CD14-positive monocyte (primary cell): ENCODE results near the gene C20orf173. TPM values are rescaled to one million over a fixed set of nuclear protein-coding genes. Genes with fewer than 3 reads are reported as not detected.

Experiments
- DNase-seq, 3 donors: peaks; one replicate each; pipeline ENCODE4 v3.0.0-alpha.2; 2011 to 2022
- H2AFZ ChIP-seq: 2 replicates; pipeline ENCODE4 v1.6.0; 2012; ENCODE audit warnings: mild to moderate bottlenecking, low read depth, low read length, inconsistent platforms; ENCODE audit not compliant: insufficient read depth, poor library complexity, severe bottlenecking
- H3K27ac ChIP-seq, 2 donors: 1 replicate in 1 of 2; 2 replicates in 1 of 2; pipeline ENCODE4 v1.5.1; 2012 to 2013; ENCODE audit warnings: low read length in 2 of 2, control low read depth in 1 of 2, inconsistent platforms in 1 of 2, low read depth in 1 of 2, mild to moderate bottlenecking in 1 of 2
- H3K27me3 ChIP-seq, 2 donors: one replicate each; pipeline versions ENCODE4 v1.6.0 to v1.6.1; 2011 to 2013; ENCODE audit warnings: low read length in 2 of 2; ENCODE audit not compliant: control insufficient read depth in 2 of 2, insufficient read depth in 2 of 2
- H3K36me3 ChIP-seq, 2 donors: replicated peaks in 1 of 2; 1 replicate in 1 of 2; 2 replicates in 1 of 2; pipeline versions ENCODE4 v1.5.1 to v1.6.1; 2012 to 2013; ENCODE audit warnings: low read length in 2 of 2, control low read depth in 1 of 2, inconsistent platforms in 1 of 2, mild to moderate bottlenecking in 1 of 2; ENCODE audit not compliant: insufficient read depth in 2 of 2, control insufficient read depth in 1 of 2
- H3K4me1 ChIP-seq, 2 donors: 1 replicate in 1 of 2; 2 replicates in 1 of 2; pipeline versions ENCODE4 v1.5.1 to v1.6.1; 2012 to 2013; ENCODE audit warnings: low read length in 2 of 2, control low read depth in 1 of 2, inconsistent platforms in 1 of 2, mild to moderate bottlenecking in 1 of 2, moderate library complexity in 1 of 2; ENCODE audit not compliant: insufficient read depth in 2 of 2, control insufficient read depth in 1 of 2
- H3K4me2 ChIP-seq: replicated peaks from 2 replicates; pipeline ENCODE3; 2012; ENCODE audit warnings: low read length, moderate library complexity, mild to moderate bottlenecking; ENCODE audit not compliant: poor library complexity, severe bottlenecking; ENCODE audit errors: extremely low read depth
- H3K4me3 ChIP-seq, 3 experiments: fragments of 200-600 bp in 1 of 3; sonication (generic) in 1 of 3; replicated peaks in 1 of 3; 1 replicate in 2 of 3; 2 replicates in 1 of 3; pipeline ENCODE4 v1.5.1; 2011 to 2013; ENCODE audit warnings: low read length in 3 of 3, mild to moderate bottlenecking in 3 of 3, control low read depth in 2 of 3, low read depth in 2 of 3, inconsistent platforms in 1 of 3, moderate library complexity in 1 of 3
- H3K79me2 ChIP-seq: 2 replicates; pipeline ENCODE4 v1.6.0; 2012; ENCODE audit warnings: mild to moderate bottlenecking, control low read depth, inconsistent platforms, low read length, moderate library complexity; ENCODE audit not compliant: insufficient read depth
- H3K9ac ChIP-seq: 2 replicates; pipeline ENCODE4 v1.6.0; 2017; ENCODE audit warnings: low read length, mild to moderate bottlenecking; ENCODE audit not compliant: insufficient read depth, poor library complexity, severe bottlenecking
- H3K9me3 ChIP-seq, 2 donors: replicated peaks in 1 of 2; 1 replicate in 1 of 2; 2 replicates in 1 of 2; pipeline versions ENCODE4 v1.5.1 to v1.6.1; 2012 to 2013; ENCODE audit warnings: low read length in 2 of 2, control low read depth in 1 of 2; ENCODE audit not compliant: control insufficient read depth in 1 of 2, insufficient read depth in 1 of 2
- H4K20me1 ChIP-seq: 2 replicates; pipeline ENCODE4 v1.6.0; 2012; ENCODE audit warnings: mild to moderate bottlenecking, low read length, control low read depth, moderate library complexity; ENCODE audit not compliant: insufficient read depth
- H3K27ac Mint-ChIP-seq, 7 donors: one replicate each; pipeline ENCODE4 v1.8.0; 2020; ENCODE audit warnings: mild to moderate bottlenecking in 7 of 7, mixed read lengths in 7 of 7, moderate library complexity in 6 of 7, inconsistent platforms in 2 of 7
- H3K27me3 Mint-ChIP-seq, 3 donors: one replicate each; pipeline ENCODE4 v1.8.0; 2021 to 2022; ENCODE audit warnings: low read depth in 3 of 3, mild to moderate bottlenecking in 3 of 3, mixed read lengths in 3 of 3, moderate library complexity in 3 of 3, inconsistent platforms in 1 of 3
- H3K36me3 Mint-ChIP-seq, 2 donors: one replicate each; pipeline ENCODE4 v1.8.0; 2020; ENCODE audit warnings: mixed read lengths in 2 of 2, inconsistent platforms in 1 of 2, mild to moderate bottlenecking in 1 of 2
- H3K4me1 Mint-ChIP-seq: one replicate; pipeline ENCODE4 v1.8.0; 2020; ENCODE audit warnings: mild to moderate bottlenecking, mixed read lengths
- H3K4me3 Mint-ChIP-seq, 2 donors: one replicate each; pipeline ENCODE4 v1.8.0; 2020; ENCODE audit warnings: mild to moderate bottlenecking in 2 of 2, mixed read lengths in 2 of 2, moderate library complexity in 1 of 2
- H3K9me3 Mint-ChIP-seq, 7 donors: one replicate each; pipeline ENCODE4 v1.8.0; 2020 to 2022; ENCODE audit warnings: mixed read lengths in 7 of 7, mild to moderate bottlenecking in 6 of 7, moderate library complexity in 6 of 7, inconsistent platforms in 2 of 7
- WGBS: methylation state at CpG from one replicate; pipeline ENCODE4 v1.1.5; 2013; ENCODE audit warnings: missing lambda C conversion rate; ENCODE audit not compliant: insufficient coverage; 5-methylcytosine and 5-hydroxymethylcytosine counted together
- intact Hi-C, 2 donors: fragments of 100-400 bp; cut with micrococcal nuclease; formaldehyde crosslinking; loops; one replicate each; pipeline versions ENCODE4 v1.15.0 to v1.15.1; 2023
- polyA plus RNA-seq, 3 donors: library from polyadenylated mRNA; depleted of rRNA in 1 of 3; unstranded in 2 of 3; stranded (reverse) in 1 of 3; fragments of 300-500 nt in 2 of 3; fragments of >200 nt in 1 of 3; fragmentation: Illumina TruSeq in 2 of 3; gene quantifications; 1 replicate in 2 of 3; 2 replicates in 1 of 3; pipeline ENCODE4 v1.2.3, GENCODE V29; 2012 to 2021
- TF ChIP-seq, protein P1 (sequence below): fragments of 200-600 bp; IDR thresholded peaks from one replicate; pipeline ENCODE4 v1.8.0; 2022; ENCODE audit warnings: antibody characterized with exemption, mild to moderate bottlenecking

C20orf173 gene
- polyA plus RNA-seq, 3 donors, result not detected

DNA sequence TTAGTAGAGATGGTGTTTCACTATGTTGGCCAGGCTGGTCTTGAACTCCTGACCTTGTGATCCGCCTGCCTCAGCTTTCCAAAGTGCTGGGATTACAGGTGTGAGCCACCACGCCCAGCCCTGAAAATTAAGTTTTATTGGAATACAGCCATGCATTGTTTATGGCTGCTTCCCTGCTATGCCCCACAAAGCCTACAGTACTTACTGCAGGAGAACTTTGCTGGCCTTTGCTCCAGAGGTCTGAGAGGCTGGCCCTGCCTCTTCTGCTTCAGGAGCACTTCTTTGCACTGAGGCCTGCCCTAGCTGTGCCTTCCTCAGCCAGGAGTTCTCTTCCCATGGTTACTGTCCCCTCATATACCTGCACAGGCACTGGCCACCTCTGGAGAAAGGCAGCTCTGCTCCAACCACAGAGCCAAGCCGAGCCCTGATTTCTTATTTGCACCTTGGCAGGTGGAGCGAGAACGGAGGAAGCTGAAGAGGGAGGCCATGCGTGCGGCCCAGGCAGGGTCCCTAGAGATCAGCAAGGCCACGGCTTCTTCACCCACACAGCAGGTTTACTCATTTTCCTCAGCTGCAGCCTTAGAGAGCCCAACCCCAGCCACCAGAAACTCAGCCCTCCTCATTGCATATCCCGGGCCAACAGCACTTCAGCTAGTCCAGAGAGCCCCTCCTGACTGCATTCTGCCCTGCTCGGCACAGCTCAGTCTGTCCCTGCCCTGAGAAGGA lies 20.8 kb downstream of the C20orf173 start:
- H3K4me1 ChIP-seq, result no peaks in the 10 kb centered on the region
- 96% methylated on average over 4 of the region's 10 CpGs for WGBS
- H3K4me2 ChIP-seq, result no peak overlapping the region
- Mint-ChIP-seq H3K9me3 (peaks cover 0 to 2% (median 0%) of the 10 kb centered on the region in 7 donors), H3K27ac (peak overlapping the region in 1 of 7 donors; percentile 48), H3K27me3 (no peaks in the 10 kb centered on the region), H3K4me1 (no peaks in the 10 kb centered on the region), H3K36me3 (peaks cover 81 to 94% of the 10 kb centered on the region in 2 donors), H3K4me3 (no peak overlapping the region)
- no peak overlapping the region for H3K27ac ChIP-seq
- intact Hi-C loops, result no loop called here
- no peaks in the 10 kb centered on the region for H3K9me3 ChIP-seq
- no peak overlapping the region for H2AFZ ChIP-seq
- no peaks in the 10 kb centered on the region for H3K79me2 ChIP-seq
- H3K4me3 ChIP-seq, result no peak overlapping the region
- peaks cover 82 to 100% of the 10 kb centered on the region in 2 donors for H3K36me3 ChIP-seq
- TF ChIP-seq, protein P1, sequence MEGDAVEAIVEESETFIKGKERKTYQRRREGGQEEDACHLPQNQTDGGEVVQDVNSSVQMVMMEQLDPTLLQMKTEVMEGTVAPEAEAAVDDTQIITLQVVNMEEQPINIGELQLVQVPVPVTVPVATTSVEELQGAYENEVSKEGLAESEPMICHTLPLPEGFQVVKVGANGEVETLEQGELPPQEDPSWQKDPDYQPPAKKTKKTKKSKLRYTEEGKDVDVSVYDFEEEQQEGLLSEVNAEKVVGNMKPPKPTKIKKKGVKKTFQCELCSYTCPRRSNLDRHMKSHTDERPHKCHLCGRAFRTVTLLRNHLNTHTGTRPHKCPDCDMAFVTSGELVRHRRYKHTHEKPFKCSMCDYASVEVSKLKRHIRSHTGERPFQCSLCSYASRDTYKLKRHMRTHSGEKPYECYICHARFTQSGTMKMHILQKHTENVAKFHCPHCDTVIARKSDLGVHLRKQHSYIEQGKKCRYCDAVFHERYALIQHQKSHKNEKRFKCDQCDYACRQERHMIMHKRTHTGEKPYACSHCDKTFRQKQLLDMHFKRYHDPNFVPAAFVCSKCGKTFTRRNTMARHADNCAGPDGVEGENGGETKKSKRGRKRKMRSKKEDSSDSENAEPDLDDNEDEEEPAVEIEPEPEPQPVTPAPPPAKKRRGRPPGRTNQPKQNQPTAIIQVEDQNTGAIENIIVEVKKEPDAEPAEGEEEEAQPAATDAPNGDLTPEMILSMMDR, result no peak
- DNase-seq, result no peak
- no peaks in the 10 kb centered on the region for H4K20me1 ChIP-seq
- H3K9ac ChIP-seq, result no peak overlapping the region
- H3K27me3 ChIP-seq, result no peaks in the 10 kb centered on the region

DNA sequence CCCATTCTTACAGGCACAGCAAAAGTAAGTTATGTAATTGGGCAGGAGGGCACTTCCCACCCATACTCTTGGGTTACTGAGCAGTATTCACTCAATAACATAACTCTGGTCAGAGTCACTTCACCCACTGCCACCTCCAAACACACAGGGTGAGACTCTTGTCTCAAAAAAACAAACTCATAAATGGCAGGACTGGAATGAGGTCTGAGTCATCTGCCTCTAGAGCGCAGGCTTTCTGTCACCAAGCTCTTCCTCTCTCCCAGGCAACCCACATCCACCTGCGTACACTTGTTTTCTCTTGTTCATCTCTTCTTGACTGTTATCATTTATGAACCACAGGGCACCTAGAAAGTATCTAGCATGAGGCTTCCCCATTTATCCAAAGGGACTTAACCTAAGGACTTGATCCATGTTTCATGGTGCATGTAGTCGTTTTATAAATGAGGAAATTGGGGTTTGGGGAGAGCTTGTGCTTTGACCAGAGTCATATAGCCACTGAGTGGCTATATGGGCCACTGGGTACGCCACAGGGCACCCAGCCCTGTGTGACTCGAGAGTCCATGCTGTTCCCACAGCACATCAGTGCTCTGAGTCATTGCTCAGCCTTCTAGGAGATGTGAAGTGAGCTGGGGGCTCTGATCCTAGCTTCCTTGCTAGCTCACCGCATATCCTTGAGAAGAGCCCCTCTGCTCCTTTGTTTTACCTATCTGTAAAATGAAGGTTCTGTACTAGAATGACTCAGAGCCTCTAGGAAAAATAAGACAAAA lies 22.4 kb downstream of the C20orf173 start:
- Histone ChIP-seq H3K79me2 (no peaks in the 10 kb centered on the region), H3K4me1 (no peaks in the 10 kb centered on the region), H3K4me3 (no peak overlapping the region), H3K27ac (peak overlapping the region in 1 of 2 donors; percentile 20), H3K4me2 (no peak overlapping the region), H3K36me3 (peaks cover 88 to 100% of the 10 kb centered on the region in 2 donors), H3K9me3 (no peaks in the 10 kb centered on the region), H3K9ac (no peak overlapping the region), H3K27me3 (no peaks in the 10 kb centered on the region), H4K20me1 (no peaks in the 10 kb centered on the region), H2AFZ (no peak overlapping the region)
- TF ChIP-seq, protein P1, result no peak
- 85% methylated on average over 5 of the region's 6 CpGs for WGBS
- intact Hi-C loops, result no loop called here
- peak overlapping the region in 2 of 7 donors; percentile 17 to 61 for H3K27ac Mint-ChIP-seq
- DNase-seq, result no peak
- H3K27me3 Mint-ChIP-seq, result no peaks in the 10 kb centered on the region
- H3K36me3 Mint-ChIP-seq, result peaks cover 91 to 95% of the 10 kb centered on the region in 2 donors
- peaks cover 0 to 2% (median 0%) of the 10 kb centered on the region in 7 donors for H3K9me3 Mint-ChIP-seq
- H3K4me1 Mint-ChIP-seq, result peaks cover 7% of the 10 kb centered on the region
- H3K4me3 Mint-ChIP-seq, result no peak overlapping the region
